ENCODE results near the gene ZNF341.

Gene ZNF341

DNA sequence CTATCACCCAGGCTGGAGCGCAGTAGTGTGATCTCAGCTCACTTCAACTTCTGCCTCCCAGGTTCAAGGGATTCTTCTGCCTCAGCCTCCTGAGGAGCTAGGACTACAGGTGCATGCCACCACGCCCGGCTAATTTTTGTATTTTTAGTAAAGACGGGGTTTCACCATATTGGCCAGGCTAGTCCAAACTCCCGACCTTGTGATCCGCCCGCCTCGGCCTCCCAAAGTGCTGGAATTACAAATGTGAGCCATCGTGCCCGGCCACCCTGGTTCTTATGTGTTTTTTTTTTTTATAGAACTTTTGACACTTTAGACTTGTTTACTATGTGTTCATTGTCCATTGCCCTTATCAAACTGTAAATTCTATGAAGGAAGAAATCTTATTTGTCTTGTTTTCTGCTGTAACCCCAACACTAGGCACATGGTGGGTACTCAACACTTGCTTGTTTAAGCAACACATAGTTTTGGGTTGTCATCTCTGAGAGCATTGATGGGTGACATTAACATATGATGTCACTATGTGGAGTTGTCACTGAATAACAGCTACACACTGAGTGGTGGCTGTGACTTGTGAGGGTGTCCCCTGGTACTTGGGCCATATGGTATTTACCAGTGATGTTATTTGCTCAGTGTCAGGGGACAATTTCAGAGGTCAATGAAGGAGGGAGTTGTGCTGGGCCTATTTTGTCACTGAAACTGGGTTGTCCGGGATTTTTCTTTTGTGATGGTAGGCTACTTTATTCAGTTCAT is 10.2 kb upstream of the ZNF341 start:
- TF ChIP-seq, protein P1, sequence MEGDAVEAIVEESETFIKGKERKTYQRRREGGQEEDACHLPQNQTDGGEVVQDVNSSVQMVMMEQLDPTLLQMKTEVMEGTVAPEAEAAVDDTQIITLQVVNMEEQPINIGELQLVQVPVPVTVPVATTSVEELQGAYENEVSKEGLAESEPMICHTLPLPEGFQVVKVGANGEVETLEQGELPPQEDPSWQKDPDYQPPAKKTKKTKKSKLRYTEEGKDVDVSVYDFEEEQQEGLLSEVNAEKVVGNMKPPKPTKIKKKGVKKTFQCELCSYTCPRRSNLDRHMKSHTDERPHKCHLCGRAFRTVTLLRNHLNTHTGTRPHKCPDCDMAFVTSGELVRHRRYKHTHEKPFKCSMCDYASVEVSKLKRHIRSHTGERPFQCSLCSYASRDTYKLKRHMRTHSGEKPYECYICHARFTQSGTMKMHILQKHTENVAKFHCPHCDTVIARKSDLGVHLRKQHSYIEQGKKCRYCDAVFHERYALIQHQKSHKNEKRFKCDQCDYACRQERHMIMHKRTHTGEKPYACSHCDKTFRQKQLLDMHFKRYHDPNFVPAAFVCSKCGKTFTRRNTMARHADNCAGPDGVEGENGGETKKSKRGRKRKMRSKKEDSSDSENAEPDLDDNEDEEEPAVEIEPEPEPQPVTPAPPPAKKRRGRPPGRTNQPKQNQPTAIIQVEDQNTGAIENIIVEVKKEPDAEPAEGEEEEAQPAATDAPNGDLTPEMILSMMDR (IDR thresholded peaks at IDR 0.05): no peak
- H2AFZ ChIP-seq: no peak overlapping the region
- H3K9me3 ChIP-seq (ENCODE audit: control insufficient read depth, low read length): no peaks in the 10 kb centered on the region
- H3K36me3 ChIP-seq (ENCODE audit: control insufficient read depth, insufficient read depth, low read length): no peaks in the 10 kb centered on the region
- H3K4me1 ChIP-seq: peaks cover 15% of the 10 kb centered on the region
- H3K27ac ChIP-seq: no peak overlapping the region
- no peak overlapping the region for H3K4me2 ChIP-seq (ENCODE audit: low read length)
- no peak overlapping the region for H3K4me3 ChIP-seq (ENCODE audit: low read depth, low read length)
- H3K27me3 ChIP-seq (ENCODE audit: control insufficient read depth, insufficient read depth, low read length): no peaks in the 10 kb centered on the region
- no peak overlapping the region for H3K9ac ChIP-seq
- peaks cover 9% of the 10 kb centered on the region for H3K79me2 ChIP-seq

DNA sequence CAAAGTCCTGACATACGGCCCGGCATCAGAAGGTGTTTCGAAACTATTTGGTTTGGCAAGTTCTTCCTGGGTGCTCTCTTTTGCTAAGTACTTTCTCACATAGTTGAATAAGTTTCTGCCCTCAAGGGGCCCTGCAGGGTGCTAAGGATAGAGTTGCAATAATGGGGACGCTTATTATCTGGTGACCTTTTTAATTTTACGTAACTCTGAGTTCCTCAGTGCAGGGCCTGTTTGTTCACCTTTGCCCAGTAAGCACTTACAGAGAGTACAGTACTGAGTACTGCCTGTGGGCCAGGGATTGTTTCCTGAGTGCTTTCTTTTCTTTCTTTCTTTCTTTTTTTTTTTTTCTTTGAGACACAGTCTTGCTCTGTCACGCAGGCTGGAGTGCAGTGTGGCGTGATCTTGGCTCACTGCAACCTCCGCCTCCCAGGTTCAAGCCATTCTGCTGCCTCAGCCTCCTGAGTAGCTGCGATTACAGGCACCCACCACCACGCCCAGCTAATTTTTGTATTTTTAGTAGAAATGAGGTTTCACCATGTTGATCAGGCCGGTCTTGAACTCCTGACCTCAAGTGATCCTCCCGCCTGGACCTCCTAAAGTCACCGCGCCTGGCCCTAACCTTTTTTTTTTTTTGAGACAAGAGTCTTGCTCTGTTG is 7.2 kb upstream of the ZNF341 start:
- Histone ChIP-seq H3K4me1 (peaks cover 5% of the 10 kb centered on the region), H3K27ac (no peak overlapping the region), H3K9ac (no peak overlapping the region), H2AFZ (no peak overlapping the region), H3K4me2 (ENCODE audit: low read length) (no peak overlapping the region), H3K4me3 (ENCODE audit: low read depth, low read length) (no peak overlapping the region), H3K36me3 (ENCODE audit: control insufficient read depth, insufficient read depth, low read length) (no peaks in the 10 kb centered on the region), H3K9me3 (ENCODE audit: control insufficient read depth, low read length) (no peaks in the 10 kb centered on the region), H3K27me3 (ENCODE audit: control insufficient read depth, insufficient read depth, low read length) (no peaks in the 10 kb centered on the region), H3K79me2 (peaks cover 4% of the 10 kb centered on the region)
- TF ChIP-seq, protein P1 (IDR thresholded peaks at IDR 0.05): no peak

DNA sequence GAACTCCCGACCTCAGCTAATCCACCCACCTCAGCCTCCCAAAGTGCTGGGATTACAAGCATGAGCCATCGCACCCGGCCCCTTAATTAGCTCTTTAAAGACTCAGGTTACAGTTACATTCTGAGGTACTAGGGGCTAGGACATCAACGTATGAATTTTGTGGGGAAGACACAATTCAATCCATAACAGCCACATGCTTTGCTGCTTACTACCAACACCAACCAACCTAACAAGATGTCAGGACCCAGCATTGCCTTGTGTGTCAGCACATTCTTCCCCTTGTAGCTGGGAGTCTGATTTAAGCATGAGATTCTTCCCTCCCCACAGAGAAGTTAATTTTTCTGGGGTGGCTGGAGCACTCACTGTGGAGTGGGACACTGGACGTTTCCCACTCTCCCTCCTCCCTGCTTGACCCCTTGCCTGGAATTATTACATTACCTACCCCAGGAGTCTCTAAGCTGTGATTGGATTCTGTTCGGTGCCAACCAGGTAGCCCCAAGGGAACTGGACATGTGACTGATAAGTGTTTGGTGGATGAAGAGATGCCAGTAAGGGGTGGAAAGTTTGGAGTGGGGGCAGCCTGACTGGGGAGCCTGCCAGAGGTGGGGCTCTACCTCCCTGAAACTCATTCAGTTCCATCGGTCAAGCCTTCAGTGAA is 6.1 kb upstream of the ZNF341 start:
- Histone ChIP-seq H3K27me3 (ENCODE audit: control insufficient read depth, insufficient read depth, low read length) (no peaks in the 10 kb centered on the region), H2AFZ (peak overlapping the region; percentile 45), H3K79me2 (no peaks in the 10 kb centered on the region), H3K9me3 (ENCODE audit: control insufficient read depth, low read length) (no peaks in the 10 kb centered on the region), H3K4me3 (ENCODE audit: low read depth, low read length) (no peak overlapping the region), H3K4me2 (ENCODE audit: low read length) (no peak overlapping the region), H3K9ac (no peak overlapping the region), H3K4me1 (peaks cover 4% of the 10 kb centered on the region), H3K36me3 (ENCODE audit: control insufficient read depth, insufficient read depth, low read length) (no peaks in the 10 kb centered on the region), H3K27ac (peak overlapping the region; percentile 4)
- TF ChIP-seq, protein P1 (IDR thresholded peaks at IDR 0.05): no peak

DNA sequence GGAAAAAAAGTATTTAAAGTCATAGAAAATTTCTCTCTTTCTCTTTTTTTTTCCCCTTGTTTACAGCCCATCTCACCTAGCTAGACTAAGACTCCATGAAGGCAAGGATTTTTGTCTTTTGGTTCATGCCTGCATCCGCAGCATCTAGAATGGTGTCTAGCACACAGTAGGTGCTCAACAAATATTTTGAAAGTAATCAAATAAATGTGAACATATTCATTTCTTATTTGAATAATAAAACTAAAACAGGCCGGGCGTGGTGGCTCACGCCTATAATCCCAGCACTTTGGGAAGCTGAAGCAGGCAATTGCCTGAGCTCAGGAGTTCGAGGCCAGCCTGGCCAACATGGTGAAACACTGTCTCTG is 4.7 kb upstream of the ZNF341 start:
- H3K4me3 ChIP-seq (ENCODE audit: low read depth, low read length): no peak overlapping the region
- H3K9ac ChIP-seq: no peak overlapping the region
- no peak overlapping the region for H3K27ac ChIP-seq
- H3K36me3 ChIP-seq (ENCODE audit: control insufficient read depth, insufficient read depth, low read length): no peaks in the 10 kb centered on the region
- TF ChIP-seq, protein P1 (IDR thresholded peaks at IDR 0.05): no peak
- H2AFZ ChIP-seq: no peak overlapping the region
- no peaks in the 10 kb centered on the region for H3K27me3 ChIP-seq (ENCODE audit: control insufficient read depth, insufficient read depth, low read length)
- no peak overlapping the region for H3K4me2 ChIP-seq (ENCODE audit: low read length)
- H3K9me3 ChIP-seq (ENCODE audit: control insufficient read depth, low read length): no peaks in the 10 kb centered on the region
- peaks cover 4% of the 10 kb centered on the region for H3K4me1 ChIP-seq
- H3K79me2 ChIP-seq: no peaks in the 10 kb centered on the region
